SIG-M5 treated with dmso at 0.1 percent for 504 hours (cell line): ENCODE results near the gene IL26.

Experiments used
- DNase-seq: peaks from one replicate; lab custom pipeline; 2025; ENCODE audit not compliant: unreplicated experiment; lab: John Stamatoyannopoulos, UW

The IL26 gene, protein sequence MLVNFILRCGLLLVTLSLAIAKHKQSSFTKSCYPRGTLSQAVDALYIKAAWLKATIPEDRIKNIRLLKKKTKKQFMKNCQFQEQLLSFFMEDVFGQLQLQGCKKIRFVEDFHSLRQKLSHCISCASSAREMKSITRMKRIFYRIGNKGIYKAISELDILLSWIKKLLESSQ

DNA sequence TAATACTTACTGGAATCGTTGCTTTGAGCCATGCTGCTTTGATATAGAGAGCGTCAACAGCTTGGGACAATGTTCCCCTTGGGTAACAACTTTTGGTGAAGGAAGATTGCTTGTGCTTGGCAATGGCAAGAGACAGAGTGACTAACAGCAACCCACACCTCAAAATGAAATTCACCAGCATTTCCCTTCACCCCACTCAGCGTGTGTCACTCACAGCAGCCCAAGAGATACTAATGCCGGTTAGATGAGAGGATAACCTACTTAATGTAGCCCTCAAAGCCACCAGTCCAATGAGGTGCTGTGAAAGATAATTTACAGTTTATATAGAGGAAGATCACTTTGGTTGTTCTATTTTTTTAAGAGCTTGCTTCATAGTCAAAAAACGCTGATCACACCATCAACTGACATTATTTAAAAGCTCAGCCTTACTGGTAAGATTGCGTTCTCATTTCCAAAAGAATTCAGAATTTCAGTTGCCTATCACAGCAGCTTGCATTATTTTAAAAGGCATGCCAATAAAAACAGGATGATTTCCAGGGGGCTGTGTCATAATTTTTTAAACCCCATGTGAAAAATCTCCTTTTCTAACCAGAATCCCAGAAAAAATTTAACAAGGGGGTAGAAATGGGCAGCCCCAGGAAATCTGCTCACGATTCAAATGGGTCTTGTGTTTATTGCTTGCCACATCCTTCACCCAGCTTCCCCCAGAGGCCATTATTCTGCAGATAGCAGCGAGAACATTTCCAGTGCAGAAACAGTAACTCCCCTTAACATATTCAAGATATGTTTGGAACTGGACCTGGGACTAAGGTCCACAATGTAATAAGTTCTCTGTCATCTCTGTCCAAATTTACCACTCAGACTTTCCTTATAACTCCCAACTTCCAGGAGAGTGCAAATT, at the start of gene IL26:
IL26 (minus strand) TSS at position 235 of the 901 bp plus-strand sequence; CDS start at position 181, 54 bp downstream.
- no peak for DNase-seq

DNA sequence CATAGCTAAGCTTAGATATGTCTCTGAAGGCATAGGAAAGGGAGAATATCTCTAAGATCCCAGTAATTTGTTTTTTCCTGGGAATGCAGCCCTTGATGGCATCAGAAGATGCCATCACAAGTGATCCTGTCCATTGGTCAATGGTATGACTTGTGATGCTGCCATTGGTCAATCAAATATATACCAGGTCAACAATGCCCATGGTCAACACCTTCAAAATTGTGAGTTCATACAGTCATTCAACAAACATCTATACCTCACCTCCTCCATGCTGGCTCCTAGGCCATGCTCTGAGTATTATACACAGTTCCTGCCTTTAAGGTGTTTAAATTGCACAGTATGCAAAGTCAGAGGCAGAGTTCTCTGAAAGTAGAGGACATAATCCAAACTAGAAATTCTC, 47.1 kb upstream of the IL26 start:
- DNase-seq, result no peak

DNA sequence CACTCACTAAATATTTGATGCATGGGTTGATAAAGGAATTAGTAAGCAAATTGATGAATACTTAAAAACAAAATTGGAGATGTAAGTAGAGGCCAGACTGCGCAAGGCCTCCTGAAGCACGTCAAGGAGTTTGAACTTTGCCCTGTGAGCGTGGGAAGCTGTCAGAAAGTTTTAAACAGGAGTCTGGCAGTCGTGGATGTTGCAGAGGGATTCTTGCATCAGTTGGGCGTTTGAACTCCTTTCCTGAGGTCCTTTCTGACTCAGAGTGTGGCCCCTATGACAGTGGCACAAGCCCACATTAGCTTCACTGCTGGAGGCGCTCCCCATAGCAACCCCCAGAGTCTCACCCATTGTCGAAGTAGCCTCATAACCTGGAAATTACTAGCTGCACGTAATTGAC, 45.7 kb upstream of the IL26 start:
- peak; percentile 47 for DNase-seq

DNA sequence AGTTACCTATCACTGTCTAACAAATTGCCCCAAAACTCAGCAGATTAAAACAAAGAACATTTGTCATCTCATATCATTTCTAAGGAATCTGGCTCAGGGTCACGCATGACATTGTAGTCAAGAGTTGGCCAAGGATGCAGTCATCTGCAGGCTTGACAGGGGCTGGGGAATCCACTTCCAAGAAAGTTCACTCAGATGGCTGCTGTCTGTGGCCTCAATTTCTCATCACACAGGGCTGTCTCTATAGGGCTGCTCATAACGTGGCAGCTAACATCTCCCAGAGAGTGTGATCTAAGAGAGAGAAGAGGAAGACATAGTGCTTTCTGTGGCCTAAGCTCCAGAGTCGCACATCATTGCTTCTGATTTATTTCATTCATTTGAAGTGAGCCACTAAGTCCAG, 44.7 kb upstream of the IL26 start:
- DNase-seq, result no peak

DNA sequence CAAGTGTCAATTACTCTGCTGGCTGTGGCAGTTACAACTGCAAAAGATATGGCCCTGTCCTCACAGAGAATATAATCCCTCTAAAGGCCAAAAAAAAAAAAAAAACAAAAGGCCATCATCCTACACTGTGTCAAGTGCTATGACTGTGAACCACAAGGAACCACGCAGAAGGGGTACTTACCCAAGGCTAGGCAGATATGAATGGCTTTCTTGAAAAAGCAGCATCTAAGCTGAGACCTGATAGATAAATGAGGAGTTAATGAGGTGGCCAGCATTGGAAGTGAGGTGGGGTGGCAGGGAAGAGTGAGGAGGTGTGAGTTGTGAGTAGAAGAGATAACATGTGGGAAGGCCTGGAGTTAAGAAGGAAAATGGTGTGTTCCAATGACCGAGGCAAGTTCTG, 44.2 kb upstream of the IL26 start:
- DNase-seq, result no peak

DNA sequence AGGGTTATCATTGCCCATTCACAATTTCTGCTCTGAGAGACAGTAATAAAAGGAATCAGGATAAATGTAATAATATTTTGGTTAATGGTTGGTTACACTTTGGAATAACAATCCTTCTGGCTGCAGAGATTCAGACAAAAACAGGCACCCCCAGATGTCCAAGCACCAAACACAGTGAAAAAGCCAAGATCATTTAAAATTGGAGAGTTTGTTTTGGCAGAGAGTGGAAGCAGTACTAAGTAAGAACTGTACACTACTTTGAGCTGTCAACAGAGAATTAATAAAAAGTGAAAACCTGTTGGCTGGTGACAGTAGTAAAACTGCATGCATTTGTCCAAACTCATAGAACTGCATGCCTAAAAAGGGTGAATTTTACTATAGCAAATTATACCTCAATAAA, 43.4 kb upstream of the IL26 start:
- no peak for DNase-seq

DNA sequence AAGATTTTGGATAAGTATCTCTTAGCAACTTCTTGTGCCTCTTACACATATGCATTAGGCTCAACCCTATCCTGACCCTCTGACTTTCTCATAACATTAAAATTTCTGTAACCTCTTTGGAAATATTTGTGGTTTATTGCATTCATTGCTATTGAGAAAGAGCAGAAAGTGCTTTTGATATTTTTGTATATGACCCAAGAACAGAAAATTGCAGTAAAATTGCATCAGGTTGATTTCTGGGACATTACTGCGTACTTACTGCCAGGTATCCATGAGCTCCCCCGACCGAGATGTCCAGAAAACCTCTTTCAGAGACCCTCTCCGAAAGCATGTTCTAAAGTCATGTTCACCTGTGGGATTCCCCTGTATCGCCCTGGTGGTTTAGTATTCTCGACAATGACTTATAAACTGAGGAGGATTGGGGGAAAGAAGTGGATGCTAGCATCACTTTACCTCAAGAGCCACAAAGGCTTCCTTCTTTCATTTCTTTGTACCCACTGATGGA, 42.3 kb upstream of the IL26 start:
- DNase-seq, result peak; percentile 78

DNA sequence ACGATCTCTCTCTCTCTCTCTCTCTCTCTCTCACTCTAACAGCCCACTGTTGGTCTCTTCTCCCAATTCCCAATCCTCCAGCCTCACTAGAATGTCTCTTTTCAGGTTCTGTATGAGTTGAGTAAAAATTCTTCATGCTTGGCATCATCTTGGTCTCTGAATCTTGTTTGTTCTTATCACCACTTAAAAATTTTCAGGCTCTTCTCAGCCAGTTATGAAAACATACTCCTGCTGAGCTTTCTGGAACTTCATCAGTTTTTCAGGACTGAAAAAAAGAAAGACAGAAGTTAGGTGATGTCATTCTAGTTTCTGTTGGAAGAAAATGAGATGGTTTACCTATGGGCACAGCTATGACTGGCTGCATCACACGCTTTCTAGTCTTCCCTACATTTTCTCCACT, 39.2 kb upstream of the IL26 start:
- DNase-seq, result no peak

DNA sequence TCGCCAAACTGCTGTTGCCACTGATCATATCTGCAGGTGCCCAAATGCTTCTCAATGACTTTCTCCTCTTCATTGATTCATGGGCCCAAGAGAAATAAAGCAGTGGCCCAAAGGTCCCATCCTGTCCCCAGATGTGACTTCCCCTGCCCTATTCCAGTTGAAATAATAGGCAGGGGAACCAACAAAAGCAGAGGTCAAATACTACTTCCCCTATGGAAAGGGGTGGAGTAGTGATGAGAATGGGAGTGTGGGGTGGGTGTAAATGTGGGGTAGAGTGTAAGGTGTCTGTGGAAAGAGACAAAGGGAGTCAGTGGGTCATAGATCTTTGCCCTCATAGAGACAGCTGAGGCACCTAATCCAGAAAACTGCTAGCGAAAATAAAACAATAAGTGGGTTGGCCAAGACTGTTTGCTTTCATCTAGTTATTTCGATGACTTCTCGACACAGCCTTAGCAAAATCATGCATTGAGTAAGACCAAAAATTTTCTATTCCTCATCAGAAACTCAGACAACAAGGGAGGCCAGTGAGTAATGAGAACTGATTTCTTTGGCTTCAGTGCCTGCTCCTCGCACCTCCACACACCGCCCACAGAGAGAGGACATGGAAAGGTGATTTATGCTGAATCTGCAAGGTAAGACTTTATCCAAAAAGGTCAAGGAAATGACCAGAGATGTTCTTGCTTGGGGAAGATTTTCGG, 38.7 kb upstream of the IL26 start:
- no peak for DNase-seq

DNA sequence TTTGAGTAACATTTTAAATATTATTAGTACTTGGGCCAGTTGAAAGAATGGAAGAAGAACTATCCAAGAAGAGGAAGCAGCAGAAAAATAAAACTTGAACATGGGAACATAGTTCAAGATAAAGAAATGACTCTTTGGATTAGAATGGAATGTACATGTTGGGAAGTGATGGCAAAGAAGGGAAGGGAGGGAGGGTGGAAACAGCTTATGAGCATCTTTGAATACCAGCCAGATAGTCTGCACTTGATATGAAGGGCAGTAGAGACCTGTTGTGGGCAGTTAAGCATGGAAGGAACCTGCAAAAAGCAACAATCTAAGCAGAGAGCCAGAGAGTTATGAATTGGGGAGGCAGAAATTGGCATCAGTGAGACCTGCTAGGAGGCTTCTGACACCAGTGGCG, 37.8 kb upstream of the IL26 start:
- DNase-seq, result no peak

DNA sequence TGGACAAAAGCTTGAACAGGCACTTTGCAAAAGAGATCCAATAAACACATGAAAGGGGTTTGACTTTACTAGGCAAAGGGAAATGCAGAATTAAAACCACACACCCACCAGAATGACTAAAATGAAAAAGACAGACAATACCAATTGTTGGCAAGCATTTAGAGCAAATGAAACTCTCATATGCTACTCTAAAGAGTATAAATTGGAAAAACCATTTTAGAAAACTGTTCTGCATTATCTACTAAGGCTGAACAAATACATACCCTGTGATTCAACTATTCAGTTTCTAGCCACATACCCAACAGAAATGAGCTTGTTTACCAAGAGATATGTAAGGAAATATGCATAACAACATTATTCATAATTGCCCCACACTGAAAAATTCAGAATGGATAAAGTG, 36.3 kb upstream of the IL26 start:
- DNase-seq, result no peak

DNA sequence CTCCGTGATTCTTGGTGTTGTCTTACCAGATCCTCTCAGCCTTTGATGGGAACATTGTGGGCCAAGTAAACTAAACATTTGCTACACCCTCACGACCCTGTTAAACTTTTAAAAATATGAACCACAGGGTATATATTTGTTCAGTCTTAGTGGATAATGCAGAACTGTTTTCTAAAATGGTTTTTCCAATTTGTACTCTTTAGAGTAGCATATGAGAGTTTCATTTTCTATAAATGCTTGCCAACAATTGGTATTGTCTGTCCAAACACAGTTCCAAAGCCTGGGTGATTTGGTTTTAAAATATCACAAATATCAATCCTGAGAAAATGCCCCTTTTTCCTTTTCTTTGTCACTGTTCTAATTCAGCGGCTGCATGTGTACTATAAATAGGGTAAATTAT, 34.5 kb upstream of the IL26 start:
- DNase-seq, result no peak

DNA sequence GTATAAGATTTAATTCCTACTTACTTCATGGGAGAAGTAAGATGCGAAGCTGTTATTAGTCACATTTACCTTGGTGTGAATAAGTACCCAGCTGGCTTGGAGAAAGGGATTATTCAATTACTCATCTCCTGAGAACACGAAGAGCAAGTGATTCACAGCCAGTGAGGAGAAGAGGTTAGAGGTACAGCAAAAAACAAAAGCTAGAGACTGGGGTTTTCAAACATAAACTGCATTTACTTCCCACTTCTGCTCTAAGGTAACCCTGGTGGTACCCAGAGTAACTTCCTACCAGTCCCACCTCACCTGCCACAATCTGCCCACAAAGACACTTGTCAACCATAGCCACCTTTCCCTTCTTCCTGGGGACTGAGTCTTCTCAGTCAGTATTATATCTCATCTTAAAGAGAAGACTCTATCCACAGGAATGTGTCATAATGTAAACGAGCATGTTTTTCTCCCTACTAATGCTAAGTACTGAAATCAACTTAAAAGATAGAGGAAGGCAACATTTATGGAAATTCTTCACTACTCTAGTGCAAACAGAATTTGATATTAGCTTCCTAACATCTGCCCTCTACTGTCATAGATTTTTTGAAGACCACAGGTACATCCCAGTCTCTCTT, 33.8 kb upstream of the IL26 start:
- no peak for DNase-seq

DNA sequence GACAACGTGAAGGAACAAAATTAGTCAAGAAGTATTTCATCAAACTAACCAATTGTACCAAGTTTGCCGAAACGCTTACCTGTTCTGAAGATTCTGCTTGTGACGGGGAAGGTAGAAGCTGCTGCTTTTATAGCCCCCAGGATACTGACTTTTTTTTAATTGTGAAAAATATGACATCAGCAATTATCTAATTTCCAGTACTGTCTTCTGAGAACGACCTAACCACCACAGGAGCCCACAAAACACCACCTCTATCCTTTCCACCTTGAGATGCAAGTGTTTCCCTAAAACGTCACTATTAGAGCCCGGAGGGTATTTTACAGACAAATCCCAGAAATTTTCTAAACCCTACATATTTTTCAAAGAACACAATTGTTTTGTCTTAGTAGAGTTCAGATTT, 27.9 kb upstream of the IL26 start, which contains the start of gene IL22:
IL22 (minus strand) TSS at position 101 of the 400 bp plus-strand sequence. CDS start 156 bp downstream, outside the sequence.
- no peak for DNase-seq

DNA sequence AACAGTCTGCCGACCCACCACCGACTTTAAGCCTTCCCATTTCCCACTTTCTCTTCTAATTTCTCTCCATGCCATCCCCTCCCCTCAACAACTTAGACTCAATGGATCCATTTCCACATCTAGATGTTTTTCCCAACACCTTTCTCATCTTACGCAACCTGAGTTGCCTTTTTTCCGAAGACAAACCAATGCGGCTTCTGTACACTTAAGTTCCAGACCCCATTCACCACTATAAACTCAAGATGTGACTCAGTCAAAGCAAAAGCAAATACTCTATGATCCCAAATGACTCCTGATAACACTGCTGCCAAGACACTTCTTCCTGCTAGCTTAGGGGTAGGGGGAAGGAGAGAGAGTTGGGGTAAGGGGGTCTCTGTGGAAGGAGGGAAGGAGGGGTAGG, 26.5 kb upstream of the IL26 start:
- no peak for DNase-seq

DNA sequence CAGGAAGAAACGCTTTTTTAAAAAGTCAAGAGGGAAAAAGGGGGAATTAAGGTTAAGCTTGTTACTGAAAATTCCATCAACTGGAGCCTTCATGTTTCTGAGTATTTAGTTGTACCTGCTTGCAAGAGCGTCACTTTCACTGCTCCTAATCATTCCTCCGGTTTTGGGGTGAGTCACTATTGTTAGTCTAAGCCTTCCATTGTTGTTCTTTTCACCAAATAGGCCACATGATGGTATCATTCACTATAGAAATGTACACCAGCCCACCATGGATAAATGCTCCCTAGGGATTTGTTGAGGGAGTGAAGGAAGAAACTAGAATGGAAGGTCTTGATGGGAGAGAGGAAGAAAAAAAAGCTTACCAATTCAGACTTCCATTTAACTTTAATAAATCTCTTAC, 24.8 kb upstream of the IL26 start:
- no peak for DNase-seq

DNA sequence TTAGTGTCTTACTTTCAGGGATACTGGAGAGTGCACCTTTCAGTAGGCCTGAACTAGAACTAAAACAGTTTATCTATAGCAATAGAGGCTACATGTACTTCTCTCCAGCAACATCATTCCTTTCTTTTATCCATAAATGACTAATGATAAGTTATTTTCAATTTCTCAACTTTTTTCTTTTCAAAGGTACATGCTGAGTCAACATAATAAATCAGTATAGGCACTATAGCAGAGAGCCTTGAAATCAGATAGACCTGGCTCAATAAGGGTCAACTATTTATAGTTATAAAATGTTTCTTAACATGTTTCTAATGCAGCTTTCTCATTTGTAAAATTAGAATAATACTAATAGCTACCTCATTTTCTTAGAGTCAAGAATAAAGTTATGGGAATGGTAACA, 22.2 kb upstream of the IL26 start:
- no peak for DNase-seq

DNA sequence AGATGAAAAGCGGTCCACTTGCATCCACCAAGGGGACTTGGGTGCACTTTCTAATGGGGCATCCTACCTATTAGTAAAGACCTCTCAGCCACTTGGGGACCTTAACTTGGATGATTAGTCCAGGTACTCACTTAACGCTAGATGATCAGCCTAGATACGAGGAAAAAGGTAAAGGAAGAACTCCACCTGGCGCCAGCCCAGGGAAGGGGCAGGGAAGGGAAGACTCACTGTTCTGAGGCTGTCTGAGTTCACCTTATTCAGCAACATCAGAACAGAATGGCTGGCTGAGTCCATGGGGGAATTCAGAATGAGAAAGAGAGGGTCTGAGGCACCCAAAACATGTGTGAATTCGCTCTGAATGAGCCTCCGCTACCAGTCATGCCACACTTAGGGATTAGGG, 20.7 kb upstream of the IL26 start:
- no peak for DNase-seq

DNA sequence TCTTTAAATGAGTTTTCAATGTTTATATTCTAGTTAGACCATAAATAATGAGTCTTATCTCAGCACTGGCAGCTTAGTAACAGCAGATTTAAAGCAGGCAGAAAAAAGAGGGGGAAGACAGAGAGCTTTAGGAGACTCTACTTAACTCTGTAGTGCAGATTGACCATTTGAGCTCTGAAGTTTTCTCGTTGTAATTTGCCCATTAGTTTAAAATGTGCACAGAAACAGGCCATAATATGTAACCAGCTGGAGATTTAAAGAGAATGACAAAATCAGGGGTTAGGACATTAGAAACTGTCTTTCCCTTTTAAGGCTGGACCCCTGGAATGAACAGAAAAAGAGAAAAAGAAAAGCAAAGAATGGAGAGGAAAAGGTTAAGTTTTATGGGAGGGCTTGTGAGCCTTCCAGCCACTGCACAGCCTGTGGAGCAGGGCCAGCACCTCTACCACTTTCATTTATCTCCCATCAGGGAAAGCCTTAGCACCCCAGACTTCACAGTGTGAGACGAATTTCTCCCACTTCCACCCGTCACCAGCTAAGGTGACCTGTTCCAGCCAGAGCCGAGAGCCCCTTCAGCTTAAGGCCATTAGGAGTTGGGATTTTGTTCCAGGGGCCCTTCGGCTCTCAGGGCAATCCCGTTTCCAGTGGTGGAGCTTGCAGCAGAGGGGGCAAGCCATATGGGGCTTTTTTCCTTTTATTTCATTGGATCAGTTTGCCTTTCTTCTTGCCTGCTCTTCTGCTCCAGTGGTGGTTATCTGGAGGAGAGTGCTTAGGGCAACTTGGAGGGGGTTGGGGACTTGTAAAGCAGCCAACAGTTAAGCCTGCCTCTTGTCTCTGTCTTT, 19.8 kb upstream of the IL26 start:
- DNase-seq, result no peak

DNA sequence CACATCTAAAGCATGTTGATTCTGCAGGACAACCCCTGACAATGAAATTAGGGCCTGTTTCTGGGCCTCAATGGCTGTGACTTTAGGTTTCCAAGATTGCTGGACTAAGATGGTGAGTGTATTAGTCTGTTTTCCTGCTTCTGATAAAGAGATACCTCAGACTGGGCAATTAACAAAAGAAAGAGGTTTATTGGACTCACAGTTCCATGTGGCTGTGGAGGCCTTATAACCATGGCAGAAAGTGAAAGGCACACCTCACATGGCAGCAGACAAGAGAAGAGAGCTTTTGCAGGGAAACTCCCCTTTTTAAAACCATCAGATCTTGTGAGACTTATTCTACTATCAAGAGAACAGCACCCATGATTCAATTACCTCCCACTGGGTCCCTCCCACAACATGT, 17.2 kb upstream of the IL26 start:
- DNase-seq, result no peak
